ENCODE data around the gene SLC34A2. TPM values are rescaled to one million over a fixed set of nuclear protein-coding genes. Genes with fewer than 3 reads are reported as not detected.
"Not testable (repeated sequence)": the region's sequence is repeated elsewhere in the genome, so short reads cannot be mapped to it uniquely, and the experiment has no call there.

The SLC34A2 gene
- total and polyA plus RNA-seq, 2 experiments from 2014 or later = 0.60 to 1.8 TPM

- TF ChIP-seq, protein P1, sequence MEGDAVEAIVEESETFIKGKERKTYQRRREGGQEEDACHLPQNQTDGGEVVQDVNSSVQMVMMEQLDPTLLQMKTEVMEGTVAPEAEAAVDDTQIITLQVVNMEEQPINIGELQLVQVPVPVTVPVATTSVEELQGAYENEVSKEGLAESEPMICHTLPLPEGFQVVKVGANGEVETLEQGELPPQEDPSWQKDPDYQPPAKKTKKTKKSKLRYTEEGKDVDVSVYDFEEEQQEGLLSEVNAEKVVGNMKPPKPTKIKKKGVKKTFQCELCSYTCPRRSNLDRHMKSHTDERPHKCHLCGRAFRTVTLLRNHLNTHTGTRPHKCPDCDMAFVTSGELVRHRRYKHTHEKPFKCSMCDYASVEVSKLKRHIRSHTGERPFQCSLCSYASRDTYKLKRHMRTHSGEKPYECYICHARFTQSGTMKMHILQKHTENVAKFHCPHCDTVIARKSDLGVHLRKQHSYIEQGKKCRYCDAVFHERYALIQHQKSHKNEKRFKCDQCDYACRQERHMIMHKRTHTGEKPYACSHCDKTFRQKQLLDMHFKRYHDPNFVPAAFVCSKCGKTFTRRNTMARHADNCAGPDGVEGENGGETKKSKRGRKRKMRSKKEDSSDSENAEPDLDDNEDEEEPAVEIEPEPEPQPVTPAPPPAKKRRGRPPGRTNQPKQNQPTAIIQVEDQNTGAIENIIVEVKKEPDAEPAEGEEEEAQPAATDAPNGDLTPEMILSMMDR (IDR thresholded peaks at IDR 0.05; ENCODE audit: low read depth, low read length) = no peak
- H3K27ac ChIP-seq = peak overlapping the region; percentile 12
- DNase-seq (ENCODE audit: low read depth in 1 of 2, low spot score in 1 of 2) = no peak
Observed at GRCh38 chr4:25651682-25652081, 4.0 kb upstream of the SLC34A2 start.

GRCh38 chr4:25654031-25654970 is 1.4 kb upstream of the SLC34A2 start:
- H3K36me3 ChIP-seq = no peaks in the 10 kb centered on the region
- H3K27ac ChIP-seq = no peak overlapping the region
- TF ChIP-seq, protein P1 (IDR thresholded peaks at IDR 0.05; ENCODE audit: low read depth, low read length) = no peak
- H3K27me3 ChIP-seq = peaks cover 34% of the 10 kb centered on the region
- H3K9me3 ChIP-seq (ENCODE audit: low read depth) = no peaks in the 10 kb centered on the region
- peaks cover 16% of the 10 kb centered on the region for H3K4me1 ChIP-seq (ENCODE audit: low read depth)
- DNase-seq (ENCODE audit: low read depth in 1 of 2, low spot score in 1 of 2) = peak; percentile 9 to 36
- H3K4me3 ChIP-seq = no peak overlapping the region

More at GRCh38 chr4:25651682-25652081, 4.0 kb upstream of the SLC34A2 start:
- Histone ChIP-seq H3K4me3 (no peak overlapping the region), H3K9me3 (ENCODE audit: low read depth) (no peaks in the 10 kb centered on the region), H3K4me1 (ENCODE audit: low read depth) (peaks cover 16% of the 10 kb centered on the region), H3K36me3 (no peaks in the 10 kb centered on the region), H3K27me3 (peaks cover 25% of the 10 kb centered on the region)

DNA sequence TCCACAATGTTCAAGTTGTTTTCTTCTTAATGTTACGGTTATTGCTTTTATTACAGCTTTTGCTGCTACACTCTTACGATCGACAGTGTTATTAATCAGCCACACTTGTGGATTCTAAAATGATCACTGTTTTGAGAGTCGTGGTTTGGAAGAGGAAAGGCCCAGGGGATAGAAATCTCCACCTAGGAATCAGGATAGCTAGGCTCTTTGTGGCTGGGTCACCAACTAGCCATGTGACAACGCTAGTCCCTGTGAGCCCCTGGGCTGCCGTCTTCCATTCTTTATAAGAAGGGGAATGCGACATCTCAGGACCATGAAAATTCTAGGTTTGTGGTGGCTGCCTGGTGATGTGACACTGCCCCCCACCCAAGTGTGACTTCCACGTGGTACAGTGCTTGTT is 380 bp downstream of the SLC34A2 start:
- peak overlapping the region; percentile 20 for H3K4me3 ChIP-seq
- no peak for DNase-seq (ENCODE audit: low read depth in 1 of 2, low spot score in 1 of 2)
- H3K27ac ChIP-seq = no peak overlapping the region
- peaks cover 34% of the 10 kb centered on the region for H3K27me3 ChIP-seq
- H3K36me3 ChIP-seq = no peaks in the 10 kb centered on the region
- TF ChIP-seq, protein P1 (IDR thresholded peaks at IDR 0.05; ENCODE audit: low read depth, low read length) = no peak
- H3K9me3 ChIP-seq (ENCODE audit: low read depth) = no peaks in the 10 kb centered on the region
- peaks cover 16% of the 10 kb centered on the region for H3K4me1 ChIP-seq (ENCODE audit: low read depth)

DNA sequence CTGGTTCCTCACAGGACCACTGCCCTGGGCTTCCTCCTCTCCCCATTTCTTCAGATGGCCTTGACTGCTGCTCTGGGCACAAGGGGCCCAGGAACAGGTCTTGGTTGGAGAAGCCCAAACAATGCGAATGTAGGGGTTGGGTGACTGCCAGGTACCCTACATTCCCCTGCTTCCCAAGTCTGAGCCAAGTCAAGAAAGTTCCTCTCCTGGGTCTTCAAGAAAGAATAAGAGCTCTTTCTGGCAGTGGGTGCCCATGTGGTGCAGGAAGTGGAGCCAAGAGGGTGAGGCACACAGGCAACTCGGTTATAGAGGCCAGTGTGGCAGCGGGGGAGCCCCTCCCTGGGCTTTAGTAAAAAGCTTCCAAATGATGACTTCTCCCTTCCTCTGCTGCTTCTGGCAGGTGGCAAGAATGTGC is 2.7 kb downstream of the SLC34A2 start:
- TF ChIP-seq, protein P1 (IDR thresholded peaks at IDR 0.05; ENCODE audit: low read depth, low read length) = no peak
- no peak for DNase-seq (ENCODE audit: low read depth in 1 of 2, low spot score in 1 of 2)
- H3K36me3 ChIP-seq = no peaks in the 10 kb centered on the region
- no peak overlapping the region for H3K4me3 ChIP-seq
- no peak overlapping the region for H3K27ac ChIP-seq
- no peaks in the 10 kb centered on the region for H3K9me3 ChIP-seq (ENCODE audit: low read depth)
- H3K4me1 ChIP-seq (ENCODE audit: low read depth) = peaks cover 6% of the 10 kb centered on the region
- H3K27me3 ChIP-seq = peaks cover 34% of the 10 kb centered on the region

DNA sequence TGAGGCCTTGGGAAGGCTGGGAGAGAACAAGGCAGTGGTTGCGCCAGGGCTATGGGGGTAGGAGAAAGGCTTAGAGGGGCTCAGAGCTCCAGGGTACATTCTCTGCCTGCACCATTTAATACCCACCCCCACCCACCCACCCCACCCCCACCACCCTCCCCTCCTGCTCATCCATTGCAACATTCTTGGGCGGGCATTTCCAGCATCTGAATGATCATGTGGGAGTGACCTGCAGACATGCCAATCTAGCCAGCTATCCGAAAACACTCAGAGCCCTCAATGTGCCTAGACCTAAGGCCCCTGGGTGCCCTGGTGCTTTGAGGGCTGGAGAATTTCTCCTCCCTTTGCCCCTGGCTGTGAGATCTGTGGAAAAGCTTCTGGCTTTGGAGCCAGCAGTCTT is 3.1 kb downstream of the SLC34A2 start:
- H3K9me3 ChIP-seq (ENCODE audit: low read depth) = no peaks in the 10 kb centered on the region
- peaks cover 10% of the 10 kb centered on the region for H3K4me1 ChIP-seq (ENCODE audit: low read depth)
- H3K27me3 ChIP-seq = peaks cover 34% of the 10 kb centered on the region
- H3K4me3 ChIP-seq = no peak overlapping the region
- no peak overlapping the region for H3K27ac ChIP-seq
- H3K36me3 ChIP-seq = no peaks in the 10 kb centered on the region
- no peak for DNase-seq (ENCODE audit: low read depth in 1 of 2, low spot score in 1 of 2)
- TF ChIP-seq, protein P1 (IDR thresholded peaks at IDR 0.05; ENCODE audit: low read depth, low read length) = no peak

DNA sequence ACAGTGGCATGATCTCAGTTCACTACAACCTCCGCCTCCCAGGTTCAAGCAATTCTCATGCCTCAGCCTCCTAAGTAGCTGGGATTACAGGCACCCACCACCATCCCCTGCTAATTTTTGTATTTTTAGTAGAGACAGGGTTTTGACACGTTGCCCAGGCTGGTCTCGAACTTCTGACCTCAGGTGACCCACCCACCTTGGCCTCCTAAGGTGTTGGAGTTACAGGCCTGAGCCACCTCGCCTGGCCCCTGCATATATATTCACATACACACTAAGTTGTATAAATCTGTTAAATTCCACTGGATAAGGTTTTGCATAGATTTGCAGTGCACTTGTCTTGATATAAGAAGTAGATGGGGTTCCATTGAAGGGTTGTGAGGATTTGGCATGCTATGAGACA is 5.8 kb downstream of the SLC34A2 start:
- DNase-seq (ENCODE audit: low read depth in 1 of 2, low spot score in 1 of 2); H3K27ac ChIP-seq; H3K9me3 ChIP-seq (ENCODE audit: low read depth); H3K4me3 ChIP-seq; H3K36me3 ChIP-seq: not testable (repeated sequence)
- Histone ChIP-seq H3K27me3 (peaks cover 12% of the 10 kb centered on the region), H3K4me1 (ENCODE audit: low read depth) (peaks cover 14% of the 10 kb centered on the region)

Data from cardiac muscle cell (in vitro differentiated cells and primary cell).